ENCODE measurements around the gene TGFBR1.
"Not testable (repeated sequence)": the region's sequence is repeated elsewhere in the genome, so short reads cannot be mapped to it uniquely, and the experiment has no call there.

Gene TGFBR1

GRCh38 chr9:99192786-99193465 lies 88.0 kb downstream of the TGFBR1 start:
- DNase-seq, result no peak

GRCh38 chr9:99193466-99193821 lies 88.5 kb downstream of the TGFBR1 start:
- no peak for DNase-seq

- not testable (repeated sequence) for DNase-seq
These were observed 91.6 kb downstream of the TGFBR1 start for GRCh38 chr9:99196484-99196883.

- DNase-seq, result no peak
These were observed 92.3 kb downstream of the TGFBR1 start for GRCh38 chr9:99197124-99197630.

- no peak for DNase-seq
These were observed 93.1 kb downstream of the TGFBR1 start for GRCh38 chr9:99197987-99198386.

GRCh38 chr9:99199938-99200539 lies 95.1 kb downstream of the TGFBR1 start:
- no peak for DNase-seq

- DNase-seq, result no peak
These were observed 96.7 kb downstream of the TGFBR1 start for GRCh38 chr9:99201603-99202002.
